GM12872 (cell line): ENCODE data around the gene LAIR2.

ENCODE experiments used
- CTCF ChIP-seq: IDR thresholded peaks from 3 replicates; pipeline ENCODE4 v1.5.1; 2011; ENCODE audit warnings: low read depth, mild to moderate bottlenecking, low read length, moderate library complexity; ENCODE audit not compliant: insufficient read depth

Gene LAIR2

GRCh38 chr19:54551293-54551692 is 48.7 kb downstream of the LAIR2 start:
- no peak for TF ChIP-seq CTCF

GRCh38 chr19:54551950-54552912 is 49.6 kb downstream of the LAIR2 start:
- TF ChIP-seq CTCF: no peak

GRCh38 chr19:54552913-54553310 is 50.3 kb downstream of the LAIR2 start:
- TF ChIP-seq CTCF: no peak

GRCh38 chr19:54554006-54554405 is 51.4 kb downstream of the LAIR2 start:
- TF ChIP-seq CTCF: no peak

- TF ChIP-seq CTCF: no peak
Measured at GRCh38 chr19:54554896-54555295, 52.3 kb downstream of the LAIR2 start.

- TF ChIP-seq CTCF: no peak
Measured at GRCh38 chr19:54556194-54556593, 53.6 kb downstream of the LAIR2 start.

GRCh38 chr19:54558339-54558738 is 55.7 kb downstream of the LAIR2 start:
- no peak for TF ChIP-seq CTCF
